ENCODE results near the gene BCCIP. TPM values are rescaled to one million over a fixed set of nuclear protein-coding genes. Genes with fewer than 3 reads are reported as not detected.

BCCIP gene
- total RNA-seq, 2 experiments from 2014 or later, result 103 to 107 TPM

DNA sequence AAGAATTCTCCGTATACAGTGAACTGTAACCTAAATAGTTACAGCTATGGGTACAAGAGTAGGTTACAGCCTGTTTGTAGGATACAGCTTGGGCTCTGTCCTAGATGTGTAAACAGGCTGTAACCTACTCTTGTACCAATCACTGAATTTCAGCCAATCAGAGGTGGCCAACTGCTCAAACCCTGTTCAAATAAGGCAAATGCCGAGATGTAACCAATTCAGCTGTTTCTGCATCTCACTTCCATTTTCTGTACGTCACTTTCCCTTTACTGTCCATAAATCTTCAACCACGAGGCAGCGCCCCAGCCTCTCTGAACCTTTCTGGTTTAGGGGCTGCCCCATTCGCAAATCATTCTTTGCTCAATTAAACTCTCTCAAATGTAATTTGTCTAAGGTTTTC lies 39.4 kb upstream of the BCCIP start:
- Mint-ChIP-seq H3K4me3 (no peak overlapping the region), H3K27ac (no peak overlapping the region), H3K36me3 (ENCODE audit: low read depth) (peaks cover 3% of the 10 kb centered on the region), H3K4me1 (ENCODE audit: low read depth) (peaks cover 12% of the 10 kb centered on the region), H3K9me3 (no peaks in the 10 kb centered on the region), H3K27me3 (ENCODE audit: low read depth) (no peaks in the 10 kb centered on the region)
- intact Hi-C loops (cut with micrococcal nuclease), result no loop called here
- CTCF ChIA-PET, result no interaction called here
- DNase-seq, result no peak

DNA sequence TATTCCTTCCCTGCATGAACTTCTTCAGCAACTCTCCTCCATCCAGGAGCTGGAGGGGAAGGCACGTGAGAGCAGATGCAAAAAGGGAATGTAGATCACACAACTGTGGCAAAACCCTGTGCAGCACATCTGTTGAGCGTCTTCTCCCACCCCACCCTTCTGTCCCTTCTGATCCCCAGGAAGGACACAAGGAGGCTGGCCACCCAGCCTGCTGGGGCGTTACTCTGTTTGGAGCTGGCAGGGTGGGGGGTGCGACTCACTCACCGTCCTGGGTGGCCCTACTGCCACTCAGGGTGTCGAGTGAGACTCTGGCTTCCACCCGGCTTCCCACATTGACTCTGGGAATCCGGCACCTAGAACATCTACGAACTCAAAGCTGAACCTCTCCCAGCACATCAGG lies 37.6 kb upstream of the BCCIP start:
- no peaks in the 10 kb centered on the region for H3K27me3 Mint-ChIP-seq (ENCODE audit: low read depth)
- no peak for DNase-seq
- H3K9me3 Mint-ChIP-seq, result no peaks in the 10 kb centered on the region
- CTCF ChIA-PET, result no interaction called here
- H3K36me3 Mint-ChIP-seq (ENCODE audit: low read depth), result peaks cover 7% of the 10 kb centered on the region
- H3K4me1 Mint-ChIP-seq (ENCODE audit: low read depth), result peaks cover 16% of the 10 kb centered on the region
- H3K27ac Mint-ChIP-seq, result no peak overlapping the region
- intact Hi-C loops (cut with micrococcal nuclease), result no loop called here
- no peak overlapping the region for H3K4me3 Mint-ChIP-seq

DNA sequence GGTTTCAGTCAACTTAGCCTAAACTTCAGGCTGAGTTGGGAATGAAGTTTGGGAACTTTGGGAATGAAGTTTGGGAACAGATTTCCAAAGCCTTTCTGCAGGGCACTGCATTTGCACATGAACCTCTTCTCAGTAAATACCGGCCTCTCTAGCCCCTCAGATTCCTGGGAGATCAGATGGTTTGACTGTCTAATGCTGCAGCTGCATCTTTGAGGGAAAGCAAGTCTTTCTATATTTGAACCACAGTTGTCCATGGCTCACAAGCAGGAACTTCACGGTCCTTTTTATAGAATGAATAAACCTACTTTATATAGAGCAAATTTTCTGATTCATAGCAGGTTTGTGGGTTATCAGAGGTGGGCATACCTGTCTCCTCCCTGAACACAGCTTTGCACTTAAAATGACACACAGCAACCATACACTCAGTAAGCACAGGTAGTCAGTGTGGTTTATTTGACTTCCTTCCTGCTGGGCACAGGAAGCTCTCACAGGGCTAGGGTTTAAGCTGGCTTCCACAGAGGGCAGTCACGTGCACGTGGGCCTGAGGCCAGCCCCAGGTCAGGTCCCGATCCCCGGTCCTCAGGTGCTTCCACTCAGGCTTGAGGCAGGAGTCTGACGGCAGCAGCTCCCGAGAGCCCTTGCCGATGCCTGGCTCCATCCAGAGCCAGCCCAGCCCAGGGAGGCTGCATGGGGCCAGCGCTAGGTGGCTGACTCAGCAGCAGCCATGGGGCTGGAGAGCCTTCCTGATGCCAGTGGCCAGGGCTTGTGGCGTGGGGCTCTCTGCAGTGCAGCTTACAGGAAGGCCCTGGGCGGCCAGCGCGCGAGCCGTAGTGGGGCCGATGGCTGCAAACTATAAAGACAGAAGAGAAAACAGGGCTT lies 35.0 kb upstream of the BCCIP start:
- no peaks in the 10 kb centered on the region for H3K9me3 Mint-ChIP-seq
- CTCF ChIA-PET, result no interaction called here
- no peaks in the 10 kb centered on the region for H3K27me3 Mint-ChIP-seq (ENCODE audit: low read depth)
- intact Hi-C loops (cut with micrococcal nuclease), result no loop called here
- peaks cover 16% of the 10 kb centered on the region for H3K4me1 Mint-ChIP-seq (ENCODE audit: low read depth)
- peaks cover 15% of the 10 kb centered on the region for H3K36me3 Mint-ChIP-seq (ENCODE audit: low read depth)
- no peak for DNase-seq
- H3K4me3 Mint-ChIP-seq, result no peak overlapping the region
- no peak overlapping the region for H3K27ac Mint-ChIP-seq

DNA sequence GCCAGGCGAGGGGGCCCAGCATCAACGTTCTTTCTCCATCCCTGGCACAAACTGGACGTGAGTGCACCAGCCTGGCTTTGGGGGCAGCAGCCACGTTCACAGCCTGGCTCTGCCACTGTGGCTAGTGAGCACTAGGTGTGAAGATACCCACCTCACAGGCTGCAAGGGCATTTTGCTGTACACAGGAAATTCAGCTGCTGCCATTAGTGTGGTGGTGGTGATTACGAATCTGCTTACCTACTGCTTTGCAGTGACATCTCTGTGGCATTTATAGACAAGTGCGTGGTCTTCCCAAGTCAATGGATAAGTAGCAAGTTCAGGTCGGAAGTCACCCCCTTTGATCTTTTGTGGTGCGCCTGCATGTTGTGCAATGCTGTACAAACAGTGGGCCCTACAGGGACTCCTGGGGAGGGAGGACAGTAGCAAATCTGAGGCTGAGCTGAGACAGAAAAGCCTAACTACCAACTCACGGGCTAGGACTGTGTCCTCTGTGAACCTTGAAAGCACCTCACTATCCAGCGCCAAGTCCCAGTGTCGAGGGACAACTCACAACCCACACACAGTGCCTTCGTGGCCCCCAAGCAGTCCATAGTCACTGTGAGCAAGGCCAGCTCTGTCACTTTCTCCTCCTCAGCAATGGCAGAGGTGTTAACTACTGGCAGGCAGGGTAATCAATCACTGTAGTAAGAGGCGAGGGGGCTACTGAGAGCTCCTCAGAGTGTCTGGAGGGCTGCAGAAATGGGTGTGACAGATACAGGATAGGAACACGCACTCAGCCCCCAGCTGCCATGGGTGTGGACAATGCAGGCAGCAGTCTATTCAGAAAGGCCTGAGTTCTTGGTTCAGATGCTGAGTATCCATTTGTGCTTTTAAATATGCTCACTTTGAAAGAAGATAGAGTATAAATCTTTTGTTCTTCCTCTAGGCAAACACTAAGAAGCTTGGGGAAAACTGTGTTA lies 30.7 kb upstream of the BCCIP start:
- CTCF ChIA-PET, result no interaction called here

DNA sequence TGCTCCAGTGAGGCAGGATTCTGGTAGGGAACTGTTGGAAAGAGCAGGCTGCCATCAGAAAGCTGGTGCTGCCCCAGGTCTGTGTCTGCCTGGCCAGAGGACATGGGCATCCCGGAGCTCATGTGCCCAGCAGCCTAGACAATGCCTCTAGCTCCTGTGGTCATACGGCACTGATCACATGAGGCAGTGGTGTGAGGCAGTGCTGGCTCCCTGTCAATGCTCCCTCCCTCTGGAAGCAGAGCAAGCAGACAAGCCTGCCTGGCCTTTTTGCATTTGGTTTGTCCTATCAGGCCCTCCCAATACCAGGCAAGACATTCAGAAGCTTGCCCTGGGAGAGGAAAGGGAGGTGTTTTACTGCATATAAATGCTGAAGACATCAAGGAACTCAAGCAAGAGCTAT lies 28.2 kb upstream of the BCCIP start:
- Mint-ChIP-seq H3K27ac (no peak overlapping the region), H3K4me1 (ENCODE audit: low read depth) (peaks cover under 1% of the 10 kb centered on the region), H3K9me3 (no peaks in the 10 kb centered on the region), H3K27me3 (ENCODE audit: low read depth) (no peaks in the 10 kb centered on the region), H3K36me3 (ENCODE audit: low read depth) (peaks cover 18% of the 10 kb centered on the region), H3K4me3 (no peak overlapping the region)
- CTCF ChIA-PET, result no interaction called here
- DNase-seq, result no peak
- intact Hi-C loops (cut with micrococcal nuclease), result no loop called here

More for the DNA sequence above, 30.7 kb upstream of the BCCIP start:
- H3K9me3 Mint-ChIP-seq, result no peaks in the 10 kb centered on the region
- intact Hi-C loops (cut with micrococcal nuclease), result no loop called here
- H3K36me3 Mint-ChIP-seq (ENCODE audit: low read depth), result peaks cover 23% of the 10 kb centered on the region
- H3K27ac Mint-ChIP-seq, result no peak overlapping the region
- H3K4me3 Mint-ChIP-seq, result no peak overlapping the region
- H3K27me3 Mint-ChIP-seq (ENCODE audit: low read depth), result no peaks in the 10 kb centered on the region
- no peak for DNase-seq
- H3K4me1 Mint-ChIP-seq (ENCODE audit: low read depth), result peaks cover 16% of the 10 kb centered on the region

DNA sequence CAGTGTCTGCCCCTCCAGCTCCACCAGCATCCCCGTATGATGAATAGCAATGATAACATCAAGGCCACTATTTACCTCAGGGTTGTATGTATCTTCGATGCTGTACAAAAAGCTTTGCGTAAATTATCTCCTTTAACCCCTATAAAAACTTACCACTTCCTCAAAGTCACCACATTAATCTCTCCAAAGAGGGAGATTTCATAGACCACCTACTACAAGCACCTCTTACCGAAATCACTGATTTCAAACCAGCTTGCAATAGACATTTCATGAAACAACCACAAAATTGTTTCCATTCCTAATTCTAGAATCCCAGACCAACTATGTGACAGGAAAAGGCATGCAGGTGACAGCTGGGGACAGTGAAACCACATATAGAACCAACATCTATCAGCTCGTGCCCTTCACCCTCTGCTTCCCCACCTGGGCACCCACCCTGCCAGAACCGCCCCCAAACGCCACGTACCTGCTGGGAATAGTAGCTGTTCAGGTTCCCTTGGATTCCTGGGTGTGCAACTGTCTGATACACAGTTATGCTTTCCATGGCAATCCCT lies 27.6 kb upstream of the BCCIP start:
- Mint-ChIP-seq H3K36me3 (ENCODE audit: low read depth) (peaks cover 16% of the 10 kb centered on the region), H3K27me3 (ENCODE audit: low read depth) (no peaks in the 10 kb centered on the region), H3K4me3 (no peak overlapping the region), H3K4me1 (ENCODE audit: low read depth) (no peaks in the 10 kb centered on the region), H3K9me3 (no peaks in the 10 kb centered on the region), H3K27ac (no peak overlapping the region)
- CTCF ChIA-PET, result no interaction called here
- DNase-seq, result no peak
- intact Hi-C loops (cut with micrococcal nuclease), result no loop called here

DNA sequence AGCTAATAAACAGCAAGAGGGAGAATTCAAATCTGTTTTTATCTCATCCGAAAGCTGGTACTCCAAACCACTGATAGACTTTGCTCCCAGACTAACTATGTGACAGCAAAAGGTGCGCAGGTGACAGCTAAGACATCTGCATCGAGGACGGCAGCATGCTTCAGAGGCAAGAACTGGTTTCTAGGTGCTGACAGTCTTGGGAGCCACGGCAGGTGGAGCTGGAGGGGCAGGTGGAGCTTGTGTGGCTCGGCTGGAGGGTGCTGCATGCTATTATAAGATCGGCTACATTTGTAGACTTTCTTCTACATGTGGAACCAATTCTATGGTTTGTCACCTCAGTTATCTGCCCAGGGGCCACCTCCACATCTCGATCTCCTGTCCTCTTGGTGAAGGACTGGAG lies 25.9 kb upstream of the BCCIP start:
- intact Hi-C loops (cut with micrococcal nuclease), result no loop called here
- no peak for DNase-seq
- peaks cover 12% of the 10 kb centered on the region for H3K36me3 Mint-ChIP-seq (ENCODE audit: low read depth)
- no peak overlapping the region for H3K4me3 Mint-ChIP-seq
- no peaks in the 10 kb centered on the region for H3K4me1 Mint-ChIP-seq (ENCODE audit: low read depth)
- H3K27me3 Mint-ChIP-seq (ENCODE audit: low read depth), result no peaks in the 10 kb centered on the region
- no peak overlapping the region for H3K27ac Mint-ChIP-seq
- H3K9me3 Mint-ChIP-seq, result no peaks in the 10 kb centered on the region
- CTCF ChIA-PET, result interaction anchor here (0.8 kb wide), 1 partner anchor 13 kb away, joined by 3 read pairs; no protein-coding TSS in a partner anchor

DNA sequence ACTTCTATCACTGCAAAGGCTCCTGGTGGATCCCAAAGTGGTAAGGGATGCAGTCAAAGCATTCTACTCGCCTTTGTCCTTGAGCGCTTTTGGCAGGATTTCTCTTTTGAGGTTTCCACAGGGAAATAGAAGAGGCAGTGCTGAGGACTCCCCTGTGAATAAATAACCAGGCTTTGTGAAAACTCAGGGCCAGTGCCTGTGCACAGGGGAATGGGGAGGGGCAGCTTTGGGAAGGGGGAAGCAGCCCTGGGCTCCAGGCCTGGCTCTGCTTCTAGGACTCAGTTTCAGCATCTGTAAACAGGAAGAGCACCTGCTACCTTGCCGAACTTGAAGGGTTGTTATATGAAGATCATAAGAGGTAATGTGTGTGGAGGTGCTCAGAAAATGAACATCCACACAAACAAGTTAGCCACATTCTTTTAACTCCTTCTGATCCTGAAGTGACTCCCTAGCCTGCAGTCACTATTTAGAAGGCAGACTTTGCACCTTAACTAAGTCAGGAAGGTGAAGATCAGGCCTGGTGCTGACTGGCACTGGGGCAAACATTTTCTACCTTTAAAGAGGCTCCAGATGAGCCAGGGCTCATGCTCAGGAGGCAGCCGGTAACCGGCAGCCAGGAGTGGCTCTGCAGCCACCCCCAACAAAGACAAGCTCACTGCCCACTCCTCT lies 25.2 kb upstream of the BCCIP start:
- DNase-seq, result no peak
- peaks cover 12% of the 10 kb centered on the region for H3K36me3 Mint-ChIP-seq (ENCODE audit: low read depth)
- intact Hi-C loops (cut with micrococcal nuclease), result no loop called here
- CTCF ChIA-PET, result no interaction called here
- no peak overlapping the region for H3K27ac Mint-ChIP-seq
- no peaks in the 10 kb centered on the region for H3K27me3 Mint-ChIP-seq (ENCODE audit: low read depth)
- no peaks in the 10 kb centered on the region for H3K9me3 Mint-ChIP-seq
- no peaks in the 10 kb centered on the region for H3K4me1 Mint-ChIP-seq (ENCODE audit: low read depth)
- no peak overlapping the region for H3K4me3 Mint-ChIP-seq

DNA sequence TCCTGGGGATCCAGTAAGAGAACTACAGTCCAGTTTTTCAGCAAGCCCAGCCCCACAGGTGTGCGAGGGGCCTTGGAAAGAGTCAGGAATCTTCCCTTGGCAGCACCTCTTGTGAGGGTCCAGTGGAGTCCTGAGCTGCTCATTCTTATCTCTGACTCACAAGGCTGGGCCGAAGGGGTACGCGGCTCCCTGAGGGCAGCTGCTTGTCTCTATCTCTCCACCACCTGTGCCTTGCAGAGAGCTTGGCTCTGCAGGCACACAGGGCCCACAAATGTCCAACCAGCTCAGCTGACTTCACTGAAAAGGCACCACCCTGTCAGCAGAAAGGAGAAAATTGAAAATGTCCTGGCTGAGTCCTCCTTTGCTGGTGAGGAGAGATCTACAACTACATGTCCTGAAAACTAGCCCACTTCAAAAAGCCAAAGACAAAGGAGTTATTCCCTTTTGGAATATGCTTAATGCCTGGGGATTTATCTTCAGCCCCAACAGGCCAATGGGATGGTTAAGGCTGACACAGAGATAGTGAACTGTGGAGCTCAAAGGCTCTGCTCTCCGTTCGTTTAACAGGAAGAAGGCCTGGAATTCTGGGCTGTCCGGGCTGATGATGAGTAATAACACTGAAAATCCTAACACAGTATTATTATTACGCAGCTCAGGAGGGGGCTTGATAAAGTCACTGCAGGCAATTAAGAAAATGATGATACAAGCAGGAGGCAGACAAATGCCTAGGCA lies 23.7 kb upstream of the BCCIP start:
- Mint-ChIP-seq H3K27ac (no peak overlapping the region), H3K4me3 (no peak overlapping the region), H3K9me3 (no peaks in the 10 kb centered on the region), H3K27me3 (ENCODE audit: low read depth) (no peaks in the 10 kb centered on the region), H3K36me3 (ENCODE audit: low read depth) (peaks cover 4% of the 10 kb centered on the region), H3K4me1 (ENCODE audit: low read depth) (no peaks in the 10 kb centered on the region)
- CTCF ChIA-PET, result no interaction called here
- intact Hi-C loops (cut with micrococcal nuclease), result no loop called here
- no peak for DNase-seq

DNA sequence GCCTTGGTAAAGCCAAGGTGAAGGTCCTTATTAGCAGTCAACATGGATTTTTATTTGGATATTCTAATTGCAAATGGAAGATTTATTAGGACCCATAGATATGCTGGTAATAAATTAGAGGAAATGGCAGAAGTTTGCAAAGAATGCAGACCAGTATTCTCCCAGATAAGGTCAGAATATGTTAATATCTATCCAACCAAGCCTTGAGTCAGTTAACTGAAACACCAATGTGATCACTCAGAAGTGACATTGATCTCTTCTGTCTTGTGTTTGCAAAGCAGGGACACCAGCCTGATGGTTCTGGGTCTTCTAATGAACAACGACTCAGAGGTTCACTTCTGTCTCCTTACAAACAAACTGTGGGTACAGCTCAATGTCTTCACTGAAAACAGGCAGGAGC lies 21.8 kb upstream of the BCCIP start:
- no peak for DNase-seq
- Mint-ChIP-seq H3K4me1 (ENCODE audit: low read depth) (no peaks in the 10 kb centered on the region), H3K36me3 (ENCODE audit: low read depth) (peaks cover 8% of the 10 kb centered on the region), H3K27me3 (ENCODE audit: low read depth) (no peaks in the 10 kb centered on the region), H3K27ac (no peak overlapping the region), H3K4me3 (no peak overlapping the region), H3K9me3 (no peaks in the 10 kb centered on the region)
- intact Hi-C loops (cut with micrococcal nuclease), result no loop called here
- CTCF ChIA-PET, result no interaction called here

DNA sequence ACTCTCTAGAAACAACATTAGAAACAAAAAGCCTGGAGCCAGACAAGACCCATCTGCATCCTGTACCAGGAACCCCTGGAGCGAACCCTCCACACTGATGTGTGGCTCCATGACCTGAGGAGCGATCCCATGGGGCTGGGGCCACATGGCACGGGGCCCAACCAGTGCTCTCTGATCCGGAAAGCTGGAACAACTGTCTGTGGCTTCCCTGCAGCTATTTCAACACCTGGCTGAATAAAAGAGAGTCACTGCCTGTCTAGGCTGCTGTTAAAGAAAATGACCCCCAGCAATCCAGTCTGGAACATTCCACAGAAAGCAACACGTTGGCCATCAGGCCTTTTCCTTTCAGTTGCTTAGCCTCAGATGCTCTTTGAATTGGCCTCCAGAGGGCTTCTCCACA lies 21.2 kb upstream of the BCCIP start:
- CTCF ChIA-PET, result no interaction called here
- Mint-ChIP-seq H3K4me3 (no peak overlapping the region), H3K9me3 (no peaks in the 10 kb centered on the region), H3K27me3 (ENCODE audit: low read depth) (no peaks in the 10 kb centered on the region), H3K27ac (no peak overlapping the region), H3K36me3 (ENCODE audit: low read depth) (peaks cover 11% of the 10 kb centered on the region), H3K4me1 (ENCODE audit: low read depth) (no peaks in the 10 kb centered on the region)
- intact Hi-C loops (cut with micrococcal nuclease), result no loop called here
- DNase-seq, result no peak

DNA sequence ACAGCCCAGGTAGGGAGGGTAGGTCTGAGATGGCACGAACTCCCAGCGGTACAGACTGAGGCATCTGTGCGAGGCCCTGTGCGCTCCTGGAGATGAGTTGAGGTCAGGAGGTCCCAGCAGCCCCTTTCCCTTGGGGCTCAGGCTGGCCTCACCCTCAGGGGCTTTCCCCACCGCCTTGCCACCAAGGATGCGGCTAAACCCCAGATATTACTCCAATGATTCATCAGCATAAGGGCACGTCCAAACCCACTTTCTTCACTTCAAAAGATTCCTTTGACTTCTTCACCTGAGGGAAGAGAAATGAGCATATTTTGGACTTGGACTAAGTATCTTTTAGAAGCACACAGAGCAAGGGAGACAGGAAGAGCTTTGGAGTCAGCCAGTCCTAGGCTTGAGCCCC lies 20.6 kb upstream of the BCCIP start:
- CTCF ChIA-PET, result no interaction called here
- Mint-ChIP-seq H3K27me3 (ENCODE audit: low read depth) (no peaks in the 10 kb centered on the region), H3K36me3 (ENCODE audit: low read depth) (peaks cover 11% of the 10 kb centered on the region), H3K9me3 (no peaks in the 10 kb centered on the region), H3K4me3 (no peak overlapping the region), H3K4me1 (ENCODE audit: low read depth) (no peaks in the 10 kb centered on the region), H3K27ac (no peak overlapping the region)
- intact Hi-C loops (cut with micrococcal nuclease), result no loop called here
- DNase-seq, result no peak
